ENCODE results near the gene TMEM208. TPM values are rescaled to one million over a fixed set of nuclear protein-coding genes. Genes with fewer than 3 reads are reported as not detected.

The TMEM208 gene
- total and polyA plus RNA-seq, 2 of the 13 experiments (the other 11 are each of a cell fraction or from before 2014, with no cell fraction given), result 58.8 to 72.9 TPM

- TF ChIP-seq SOX13 (IDR thresholded peaks at IDR 0.05) (no peak), SOX13 (CRISPR knock-in tag; conservative IDR thresholded peaks at IDR 0.05 in 1 of 2, IDR thresholded peaks at IDR 0.05 in 1 of 2) (peak in 1 of 2 experiments; percentile 49; a peak in 1 of 4 replicates), BRD4 (CRISPR knock-in tag; IDR thresholded peaks at IDR 0.05) (0 out of 2 replicates have a peak, but pooled peaks have one; percentile 17), RXRB (CRISPR knock-in tag; IDR thresholded peaks at IDR 0.05; ENCODE audit: borderline replicate concordance) (0 out of 2 replicates have a peak, but pooled peaks have one; percentile 30), ZFP36 (IDR thresholded peaks at IDR 0.05; ENCODE audit: borderline replicate concordance, low read depth, low read length, partially characterized antibody) (no peak), NRL (CRISPR knock-in tag; IDR thresholded peaks at IDR 0.05; ENCODE audit: borderline replicate concordance) (peak; percentile 89; the same call in 1 of the 2 replicates), ARNT2 (CRISPR knock-in tag; IDR thresholded peaks at IDR 0.05; ENCODE audit: low read depth) (peak; percentile 59; the same call in 1 of the 2 replicates), SNRNP70 (IDR thresholded peaks at IDR 0.05; ENCODE audit: low read depth, low read length) (no peak), PAWR (CRISPR knock-in tag; IDR thresholded peaks at IDR 0.05; ENCODE audit: borderline replicate concordance) (no peak; the same call in 1 of the 2 replicates), CBFB (CRISPR knock-in tag; IDR thresholded peaks at IDR 0.05) (peak; percentile 77; the same call in 1 of the 2 replicates), ZNF121 (CRISPR knock-in tag; IDR thresholded peaks at IDR 0.05) (no peak), ZNF136 (CRISPR knock-in tag; IDR thresholded peaks at IDR 0.05; ENCODE audit: low read depth) (peak; percentile 65; the same call in 1 of the 2 replicates), TEF (CRISPR knock-in tag; IDR thresholded peaks at IDR 0.05) (no peak)
- TF ChIP-seq, protein P1, sequence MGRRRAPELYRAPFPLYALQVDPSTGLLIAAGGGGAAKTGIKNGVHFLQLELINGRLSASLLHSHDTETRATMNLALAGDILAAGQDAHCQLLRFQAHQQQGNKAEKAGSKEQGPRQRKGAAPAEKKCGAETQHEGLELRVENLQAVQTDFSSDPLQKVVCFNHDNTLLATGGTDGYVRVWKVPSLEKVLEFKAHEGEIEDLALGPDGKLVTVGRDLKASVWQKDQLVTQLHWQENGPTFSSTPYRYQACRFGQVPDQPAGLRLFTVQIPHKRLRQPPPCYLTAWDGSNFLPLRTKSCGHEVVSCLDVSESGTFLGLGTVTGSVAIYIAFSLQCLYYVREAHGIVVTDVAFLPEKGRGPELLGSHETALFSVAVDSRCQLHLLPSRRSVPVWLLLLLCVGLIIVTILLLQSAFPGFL (CRISPR knock-in tag; IDR thresholded peaks at IDR 0.05), result no peak
- TF ChIP-seq, protein P2, sequence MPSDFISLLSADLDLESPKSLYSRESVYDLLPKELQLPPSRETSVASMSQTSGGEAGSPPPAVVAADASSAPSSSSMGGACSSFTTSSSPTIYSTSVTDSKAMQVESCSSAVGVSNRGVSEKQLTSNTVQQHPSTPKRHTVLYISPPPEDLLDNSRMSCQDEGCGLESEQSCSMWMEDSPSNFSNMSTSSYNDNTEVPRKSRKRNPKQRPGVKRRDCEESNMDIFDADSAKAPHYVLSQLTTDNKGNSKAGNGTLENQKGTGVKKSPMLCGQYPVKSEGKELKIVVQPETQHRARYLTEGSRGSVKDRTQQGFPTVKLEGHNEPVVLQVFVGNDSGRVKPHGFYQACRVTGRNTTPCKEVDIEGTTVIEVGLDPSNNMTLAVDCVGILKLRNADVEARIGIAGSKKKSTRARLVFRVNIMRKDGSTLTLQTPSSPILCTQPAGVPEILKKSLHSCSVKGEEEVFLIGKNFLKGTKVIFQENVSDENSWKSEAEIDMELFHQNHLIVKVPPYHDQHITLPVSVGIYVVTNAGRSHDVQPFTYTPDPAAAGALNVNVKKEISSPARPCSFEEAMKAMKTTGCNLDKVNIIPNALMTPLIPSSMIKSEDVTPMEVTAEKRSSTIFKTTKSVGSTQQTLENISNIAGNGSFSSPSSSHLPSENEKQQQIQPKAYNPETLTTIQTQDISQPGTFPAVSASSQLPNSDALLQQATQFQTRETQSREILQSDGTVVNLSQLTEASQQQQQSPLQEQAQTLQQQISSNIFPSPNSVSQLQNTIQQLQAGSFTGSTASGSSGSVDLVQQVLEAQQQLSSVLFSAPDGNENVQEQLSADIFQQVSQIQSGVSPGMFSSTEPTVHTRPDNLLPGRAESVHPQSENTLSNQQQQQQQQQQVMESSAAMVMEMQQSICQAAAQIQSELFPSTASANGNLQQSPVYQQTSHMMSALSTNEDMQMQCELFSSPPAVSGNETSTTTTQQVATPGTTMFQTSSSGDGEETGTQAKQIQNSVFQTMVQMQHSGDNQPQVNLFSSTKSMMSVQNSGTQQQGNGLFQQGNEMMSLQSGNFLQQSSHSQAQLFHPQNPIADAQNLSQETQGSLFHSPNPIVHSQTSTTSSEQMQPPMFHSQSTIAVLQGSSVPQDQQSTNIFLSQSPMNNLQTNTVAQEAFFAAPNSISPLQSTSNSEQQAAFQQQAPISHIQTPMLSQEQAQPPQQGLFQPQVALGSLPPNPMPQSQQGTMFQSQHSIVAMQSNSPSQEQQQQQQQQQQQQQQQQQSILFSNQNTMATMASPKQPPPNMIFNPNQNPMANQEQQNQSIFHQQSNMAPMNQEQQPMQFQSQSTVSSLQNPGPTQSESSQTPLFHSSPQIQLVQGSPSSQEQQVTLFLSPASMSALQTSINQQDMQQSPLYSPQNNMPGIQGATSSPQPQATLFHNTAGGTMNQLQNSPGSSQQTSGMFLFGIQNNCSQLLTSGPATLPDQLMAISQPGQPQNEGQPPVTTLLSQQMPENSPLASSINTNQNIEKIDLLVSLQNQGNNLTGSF (CRISPR knock-in tag; IDR thresholded peaks at IDR 0.05), result no peak
- TF ChIP-seq, protein P3, sequence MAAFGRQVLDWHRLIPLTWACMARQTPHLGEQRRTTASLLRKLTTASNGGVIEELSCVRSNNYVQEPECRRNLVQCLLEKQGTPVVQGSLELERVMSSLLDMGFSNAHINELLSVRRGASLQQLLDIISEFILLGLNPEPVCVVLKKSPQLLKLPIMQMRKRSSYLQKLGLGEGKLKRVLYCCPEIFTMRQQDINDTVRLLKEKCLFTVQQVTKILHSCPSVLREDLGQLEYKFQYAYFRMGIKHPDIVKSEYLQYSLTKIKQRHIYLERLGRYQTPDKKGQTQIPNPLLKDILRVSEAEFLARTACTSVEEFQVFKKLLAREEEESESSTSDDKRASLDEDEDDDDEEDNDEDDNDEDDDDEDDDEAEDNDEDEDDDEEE (CRISPR knock-in tag; IDR thresholded peaks at IDR 0.05), result peak; percentile 68; the same call in 1 of the 2 replicates
Observed at GRCh38 chr16:67247192-67248072, 20.5 kb downstream of the TMEM208 start, which contains the start of gene FHOD1 (continued).

Data from HepG2 (cell line).